Measurements from ENCODE around the gene DTD1. TPM values are rescaled to one million over a fixed set of nuclear protein-coding genes. Genes with fewer than 3 reads are reported as not detected.

Gene DTD1
- polyA plus RNA-seq, 6 donors from 2014 or later = 32.8 to 58.4 (median 39.3) TPM

DNA sequence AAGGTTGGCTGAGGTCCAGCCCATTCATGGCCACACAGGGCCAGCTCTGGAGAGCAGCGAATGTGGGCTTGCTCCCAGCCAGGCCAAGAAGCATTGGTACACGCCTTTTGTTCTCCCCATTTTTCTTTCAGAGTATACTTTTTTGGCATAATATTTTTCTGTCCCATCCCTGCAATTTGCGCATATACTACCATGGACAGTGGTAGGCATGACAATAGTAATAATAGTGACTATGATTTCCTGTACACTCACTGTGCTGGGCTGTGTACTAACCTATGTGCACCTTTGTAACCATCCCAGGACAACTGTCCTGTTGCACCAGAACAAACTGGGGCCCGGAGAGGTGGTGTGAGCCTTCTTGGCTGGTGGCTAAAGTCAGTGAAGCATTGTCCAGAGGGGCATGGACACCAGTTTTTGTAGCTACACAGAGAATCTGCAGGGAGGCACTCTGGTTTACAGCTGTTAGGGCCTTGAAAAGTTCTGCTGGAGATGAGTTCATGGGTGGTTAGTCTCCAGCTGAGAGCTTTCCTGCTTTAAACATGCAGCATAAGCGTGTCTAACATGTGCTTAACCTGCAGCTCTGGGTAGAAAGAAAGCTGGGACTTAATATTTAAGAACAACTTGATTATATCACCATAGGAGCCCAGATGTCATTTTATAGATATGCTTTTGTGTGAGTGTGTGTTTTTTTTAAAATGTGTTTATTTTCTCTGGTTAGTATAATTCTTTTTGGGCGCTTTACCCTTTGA, 38.2 kb downstream of the DTD1 start:
- ATAC-seq (ENCODE audit: low read depth in 2 of 2) = no peak
- Mint-ChIP-seq H3K36me3 (peaks cover 5 to 10% of the 10 kb centered on the region in 2 donors), H3K27ac (peak overlapping the region in 1 of 6 donors; percentile 7), H3K4me1 (peaks cover 0 to 2% (median 0%) of the 10 kb centered on the region in 3 donors), H3K4me3 (no peak overlapping the region), H3K27me3 (no peaks in the 10 kb centered on the region), H3K9me3 (no peaks in the 10 kb centered on the region)
- no peak for DNase-seq

GRCh38 chr20:18628330-18628920, 40.6 kb downstream of the DTD1 start:
- H3K4me1 Mint-ChIP-seq = peaks cover 0 to 3% (median 0%) of the 10 kb centered on the region in 3 donors
- no peak for DNase-seq

DNA sequence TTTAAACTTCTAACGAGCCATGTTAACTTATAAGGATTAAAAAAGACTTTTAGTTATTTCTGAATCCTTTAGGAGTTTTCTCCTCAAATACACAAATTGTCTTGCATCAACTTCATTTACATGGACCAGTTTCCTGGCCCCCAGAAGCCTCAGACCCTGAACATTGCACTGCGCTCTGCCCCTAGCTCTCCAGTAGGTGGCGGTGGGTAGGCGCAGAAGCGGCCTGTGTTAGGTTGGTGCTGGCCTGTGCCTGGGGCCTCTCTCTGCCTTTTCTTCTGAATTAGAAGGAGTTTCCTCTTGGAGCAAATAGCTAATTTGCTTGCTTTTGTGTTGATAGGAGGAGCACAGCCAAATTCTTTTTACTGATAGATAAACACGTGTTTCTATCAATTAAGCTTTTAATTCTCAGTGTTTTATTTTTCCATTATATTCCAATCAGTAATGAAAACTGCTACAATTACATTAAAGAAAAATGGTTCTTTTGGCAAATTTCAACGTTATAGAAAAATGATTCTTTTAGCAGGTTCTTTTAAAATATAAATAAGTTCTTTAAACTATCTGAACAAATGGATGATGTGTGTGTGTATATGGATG, 44.4 kb downstream of the DTD1 start:
- Mint-ChIP-seq H3K9me3 (no peaks in the 10 kb centered on the region), H3K27me3 (no peaks in the 10 kb centered on the region), H3K4me3 (no peak overlapping the region), H3K4me1 (peaks cover 0 to 3% (median 0%) of the 10 kb centered on the region in 3 donors), H3K27ac (peak overlapping the region in 1 of 6 donors; percentile 9), H3K36me3 (peaks cover 0 to 10% of the 10 kb centered on the region in 2 donors)
- peak; percentile 84 to 88 for ATAC-seq (ENCODE audit: low read depth in 2 of 2)
- peak; percentile 32 for DNase-seq

More at GRCh38 chr20:18628330-18628920, 40.6 kb downstream of the DTD1 start:
- Mint-ChIP-seq H3K9me3 (no peaks in the 10 kb centered on the region), H3K27ac (no peak overlapping the region), H3K4me3 (no peak overlapping the region), H3K27me3 (no peaks in the 10 kb centered on the region), H3K36me3 (peaks cover 1 to 10% of the 10 kb centered on the region in 2 donors)
- no peak for ATAC-seq (ENCODE audit: low read depth in 2 of 2)

- DNase-seq (no peak), ATAC-seq (ENCODE audit: low read depth in 2 of 2) (no peak)
- Mint-ChIP-seq H3K4me1 (peaks cover 0 to 9% (median 2%) of the 10 kb centered on the region in 3 donors), H3K36me3 (peaks cover 11 to 13% of the 10 kb centered on the region in 2 donors), H3K27me3 (no peaks in the 10 kb centered on the region), H3K27ac (no peak overlapping the region), H3K4me3 (no peak overlapping the region), H3K9me3 (peaks cover 0 to 5% (median 0%) of the 10 kb centered on the region in 7 donors)
Observed at GRCh38 chr20:18633411-18633810, 45.6 kb downstream of the DTD1 start.

- Mint-ChIP-seq H3K36me3 (peaks cover 11 to 14% of the 10 kb centered on the region in 2 donors), H3K9me3 (peaks cover 0 to 5% (median 0%) of the 10 kb centered on the region in 7 donors), H3K27ac (no peak overlapping the region), H3K27me3 (no peaks in the 10 kb centered on the region), H3K4me1 (peaks cover 0 to 9% (median 3%) of the 10 kb centered on the region in 3 donors), H3K4me3 (no peak overlapping the region)
- ATAC-seq (ENCODE audit: low read depth in 2 of 2) (no peak), DNase-seq (no peak)
Observed at GRCh38 chr20:18634501-18634900, 46.6 kb downstream of the DTD1 start.

- Mint-ChIP-seq H3K9me3 (peaks cover 0 to 5% (median 0%) of the 10 kb centered on the region in 7 donors), H3K27me3 (no peaks in the 10 kb centered on the region), H3K27ac (no peak overlapping the region), H3K4me1 (peaks cover 0 to 9% (median 3%) of the 10 kb centered on the region in 3 donors), H3K36me3 (peaks cover 11 to 14% of the 10 kb centered on the region in 2 donors), H3K4me3 (no peak overlapping the region)
- ATAC-seq (ENCODE audit: low read depth in 2 of 2) = no peak
- DNase-seq = no peak
Observed at GRCh38 chr20:18635380-18635779, 47.5 kb downstream of the DTD1 start.

GRCh38 chr20:18637224-18637623, 49.4 kb downstream of the DTD1 start:
- no peak for ATAC-seq (ENCODE audit: low read depth in 2 of 2)
- H3K4me3 Mint-ChIP-seq = no peak overlapping the region
- H3K27me3 Mint-ChIP-seq = no peaks in the 10 kb centered on the region
- H3K27ac Mint-ChIP-seq = no peak overlapping the region
- H3K4me1 Mint-ChIP-seq = peaks cover 0 to 9% (median 3%) of the 10 kb centered on the region in 3 donors
- DNase-seq = no peak
- H3K9me3 Mint-ChIP-seq = peaks cover 0 to 5% (median 0%) of the 10 kb centered on the region in 7 donors
- H3K36me3 Mint-ChIP-seq = peaks cover 9 to 11% of the 10 kb centered on the region in 2 donors

DNA sequence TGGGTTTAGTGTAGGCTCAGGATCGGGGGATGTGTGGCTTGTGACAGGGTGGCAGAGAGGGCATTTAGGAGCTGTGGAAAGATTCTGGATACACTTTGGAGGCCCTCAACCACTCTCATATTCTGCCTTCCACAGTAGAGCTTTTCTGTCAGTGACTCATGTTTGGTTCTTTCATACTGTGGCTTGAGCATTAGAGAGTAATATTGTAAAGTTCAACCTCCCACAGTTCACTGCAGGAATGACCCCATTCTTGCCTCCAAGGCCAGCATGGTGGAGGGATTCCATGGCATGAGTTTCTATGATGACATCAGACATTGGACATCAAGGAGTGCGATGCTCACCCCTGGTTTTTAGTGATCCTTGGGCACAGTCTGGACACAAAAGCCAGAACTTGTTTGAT, 50.9 kb downstream of the DTD1 start:
- Mint-ChIP-seq H3K9me3 (peaks cover 0 to 5% (median 0%) of the 10 kb centered on the region in 7 donors), H3K27ac (no peak overlapping the region), H3K36me3 (peaks cover 9 to 11% of the 10 kb centered on the region in 2 donors), H3K4me1 (peaks cover 0 to 6% (median 3%) of the 10 kb centered on the region in 3 donors), H3K27me3 (no peaks in the 10 kb centered on the region), H3K4me3 (no peak overlapping the region)
- DNase-seq (no peak), ATAC-seq (ENCODE audit: low read depth in 2 of 2) (no peak)

DNA sequence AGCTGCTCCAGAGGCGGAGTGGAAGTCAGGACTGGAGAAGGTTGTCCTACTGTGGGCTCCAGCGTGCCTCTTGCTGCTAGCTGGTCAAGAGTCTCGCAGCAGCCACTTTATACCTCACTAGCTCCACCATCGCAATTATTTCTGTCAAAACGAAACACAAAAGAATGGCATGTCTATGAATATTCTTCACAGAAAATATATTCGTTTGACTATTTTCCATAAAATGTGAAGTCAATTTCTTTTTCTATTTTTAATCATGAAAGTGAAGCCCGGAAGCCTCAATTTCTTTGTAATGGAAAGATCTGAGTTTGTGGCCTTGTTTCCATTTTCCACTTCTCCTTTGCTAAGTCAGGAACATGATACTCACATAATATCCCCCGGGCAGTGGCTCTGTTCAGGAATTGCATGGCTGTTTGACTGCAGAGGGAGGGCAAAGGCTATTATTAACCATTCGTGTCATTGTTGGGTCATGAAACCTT, 51.7 kb downstream of the DTD1 start:
- no peak overlapping the region for H3K4me3 Mint-ChIP-seq
- ATAC-seq (ENCODE audit: low read depth in 2 of 2) (no peak), DNase-seq (no peak)
- H3K9me3 Mint-ChIP-seq = peaks cover 0 to 5% (median 0%) of the 10 kb centered on the region in 7 donors
- H3K27ac Mint-ChIP-seq = peak overlapping the region in 2 of 6 donors; percentile 10 to 62
- peaks cover 0 to 6% (median 3%) of the 10 kb centered on the region in 3 donors for H3K4me1 Mint-ChIP-seq
- H3K36me3 Mint-ChIP-seq = peaks cover 11 to 13% of the 10 kb centered on the region in 2 donors
- H3K27me3 Mint-ChIP-seq = no peaks in the 10 kb centered on the region

DNA sequence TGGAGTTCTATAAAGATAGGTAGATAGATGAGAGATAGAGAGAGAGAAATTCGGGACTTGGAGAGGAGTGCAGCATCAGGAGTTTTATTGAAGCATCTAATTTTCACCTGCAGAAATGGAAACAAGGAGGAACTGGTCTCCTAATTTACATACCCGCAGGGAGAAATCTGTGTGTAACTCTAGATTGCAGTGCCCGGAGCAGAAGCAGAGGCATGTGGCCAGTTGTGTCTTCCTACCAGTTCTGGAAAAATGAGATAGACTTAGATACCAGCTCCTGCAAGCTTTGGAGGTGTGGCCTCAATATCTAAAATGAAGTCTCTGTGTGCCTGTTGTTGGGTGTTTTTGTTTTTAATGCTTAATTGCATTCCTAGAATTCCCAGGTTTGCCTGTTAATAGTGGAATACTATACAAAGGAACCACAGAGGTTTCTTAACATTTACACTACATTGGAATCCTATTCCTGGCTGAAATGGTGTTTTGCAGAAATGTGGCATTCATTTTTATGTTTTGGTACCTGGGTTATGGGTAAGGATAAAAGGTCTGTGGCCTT, 57.4 kb downstream of the DTD1 start:
- Mint-ChIP-seq H3K27ac (no peak overlapping the region), H3K4me3 (no peak overlapping the region), H3K9me3 (no peaks in the 10 kb centered on the region), H3K27me3 (no peaks in the 10 kb centered on the region), H3K36me3 (peaks cover 0 to 10% of the 10 kb centered on the region in 2 donors), H3K4me1 (peaks cover 0 to 9% (median 5%) of the 10 kb centered on the region in 3 donors)
- ATAC-seq (ENCODE audit: low read depth in 2 of 2) = no peak
- DNase-seq = no peak

- no peak overlapping the region for H3K4me3 Mint-ChIP-seq
- H3K9me3 Mint-ChIP-seq = no peaks in the 10 kb centered on the region
- no peak overlapping the region for H3K27ac Mint-ChIP-seq
- peaks cover 0 to 11% (median 5%) of the 10 kb centered on the region in 3 donors for H3K4me1 Mint-ChIP-seq
- DNase-seq (no peak), ATAC-seq (ENCODE audit: low read depth in 2 of 2) (no peak)
- no peaks in the 10 kb centered on the region for H3K27me3 Mint-ChIP-seq
- peaks cover 0 to 10% of the 10 kb centered on the region in 2 donors for H3K36me3 Mint-ChIP-seq
Observed at GRCh38 chr20:18645851-18646250, 58.0 kb downstream of the DTD1 start.

DNA sequence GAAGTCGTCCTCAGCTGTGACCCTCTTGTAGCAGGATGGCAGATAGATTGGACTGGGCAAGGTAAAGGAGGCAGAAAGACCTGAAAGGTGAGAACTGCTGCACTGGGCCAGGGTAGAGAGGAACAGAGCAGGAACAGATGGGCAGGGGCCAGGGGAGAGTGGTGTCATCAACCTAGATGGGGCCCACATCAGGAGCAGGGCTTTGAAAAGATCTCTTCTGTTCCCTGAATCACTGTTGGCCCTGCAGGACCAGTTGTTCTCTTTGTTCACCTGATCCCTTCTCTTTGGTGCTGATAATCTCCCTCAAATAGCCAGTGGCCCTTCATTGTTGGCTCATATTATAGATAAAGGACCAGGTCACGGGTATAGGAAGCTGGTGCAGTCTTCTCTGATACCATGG, 59.9 kb downstream of the DTD1 start:
- no peak for ATAC-seq (ENCODE audit: low read depth in 2 of 2)
- Mint-ChIP-seq H3K4me1 (peaks cover 0 to 11% (median 5%) of the 10 kb centered on the region in 3 donors), H3K36me3 (peaks cover 0 to 10% of the 10 kb centered on the region in 2 donors), H3K27ac (no peak overlapping the region), H3K9me3 (peaks cover 0 to 3% (median 0%) of the 10 kb centered on the region in 7 donors), H3K27me3 (no peaks in the 10 kb centered on the region), H3K4me3 (no peak overlapping the region)
- no peak for DNase-seq

DNA sequence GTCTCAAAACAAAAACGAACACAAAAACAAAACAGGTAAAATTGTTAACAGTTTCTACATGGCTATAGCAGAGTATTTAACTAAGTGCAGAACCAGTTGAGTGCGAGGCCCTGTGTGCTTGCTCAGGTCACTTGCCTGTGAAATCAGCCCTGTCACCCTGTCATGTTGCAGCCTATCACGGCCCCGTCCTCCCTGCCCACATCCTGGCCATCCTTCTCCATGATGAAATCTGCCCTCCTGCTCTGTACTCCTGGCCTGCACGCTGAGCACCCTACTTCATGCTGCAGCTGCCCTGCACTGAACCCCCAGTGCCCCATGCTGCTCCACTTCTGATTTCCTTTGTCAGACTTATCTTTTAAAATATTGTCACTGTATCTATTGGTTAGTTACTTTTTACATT, 62.4 kb downstream of the DTD1 start:
- H3K9me3 Mint-ChIP-seq = peaks cover 0 to 3% (median 0%) of the 10 kb centered on the region in 7 donors
- no peaks in the 10 kb centered on the region for H3K36me3 Mint-ChIP-seq
- H3K27ac Mint-ChIP-seq = no peak overlapping the region
- no peak overlapping the region for H3K4me3 Mint-ChIP-seq
- H3K4me1 Mint-ChIP-seq = peaks cover 0 to 11% (median 5%) of the 10 kb centered on the region in 3 donors
- no peak for ATAC-seq (ENCODE audit: low read depth in 2 of 2)
- no peak for DNase-seq
- H3K27me3 Mint-ChIP-seq = no peaks in the 10 kb centered on the region
